ENCODE measurements around the gene SLC37A4. TPM values are rescaled to one million over a fixed set of nuclear protein-coding genes. Genes with fewer than 3 reads are reported as not detected.
"Not testable (repeated sequence)": the region's sequence is repeated elsewhere in the genome, so short reads cannot be mapped to it uniquely, and the experiment has no call there.

The SLC37A4 gene
- total and polyA plus RNA-seq, 10 donors = 8.2 to 26.0 (median 13.9) TPM

DNA sequence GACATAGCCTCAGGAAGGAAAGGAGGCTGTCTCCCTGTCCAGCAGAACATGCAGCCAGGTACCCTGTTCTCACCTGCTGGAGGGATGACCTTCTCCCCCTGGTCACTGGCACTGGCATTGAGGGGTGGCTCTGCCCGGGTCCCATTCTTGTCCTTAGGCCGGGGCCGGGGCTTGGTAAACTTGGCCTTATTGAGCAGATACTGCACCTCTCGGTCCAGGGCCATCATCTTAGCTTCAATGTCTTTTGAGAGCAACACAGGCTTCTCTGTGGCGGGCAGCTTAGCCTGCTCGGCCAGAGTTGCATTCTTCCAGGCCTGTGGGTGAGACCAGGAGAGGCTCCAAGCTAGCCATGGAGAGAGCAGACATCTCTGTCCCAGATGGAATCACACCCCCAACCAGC is 15.8 kb upstream of the SLC37A4 start:
- WGBS, 5 donors = 95 to 100% (median 98%) methylated on average over 6 of the region's 6 CpGs
- peaks cover 0 to 74% (median 63%) of the 10 kb centered on the region in 6 donors for H3K36me3 ChIP-seq

DNA sequence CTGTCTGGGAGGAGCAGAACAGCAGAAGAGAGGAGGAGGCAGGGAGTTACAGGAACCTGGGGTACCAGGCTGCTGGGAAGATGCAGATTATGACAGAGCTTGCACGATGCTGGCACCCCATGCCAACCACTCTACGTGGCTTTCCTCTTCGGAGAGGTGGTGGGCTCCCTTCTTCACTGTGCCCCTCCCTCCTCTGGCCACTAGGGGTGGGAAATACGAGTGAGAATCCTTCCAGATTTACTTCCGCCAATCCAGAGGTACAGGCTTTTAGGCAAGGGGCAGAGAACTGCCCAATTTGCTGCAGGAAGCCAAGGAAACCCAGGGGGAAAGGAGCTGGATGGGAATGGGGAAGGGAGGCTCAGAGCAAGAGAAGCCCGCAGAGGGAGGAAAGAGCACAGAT is 14.0 kb upstream of the SLC37A4 start:
- no peaks in the 10 kb centered on the region for H3K27me3 ChIP-seq (replicated peaks in 1 of 7)
- no peak overlapping the region for H3K4me3 ChIP-seq
- 80 to 87% (median 82%) methylated on average over 6 of the region's 6 CpGs for WGBS, 5 donors
- intact Hi-C loops (cut with DNase I; ENCODE audit: low total_unique reads) = no loop called here
- no peaks in the 10 kb centered on the region for H3K9me3 ChIP-seq
- no peak overlapping the region for H3K27ac ChIP-seq
- peaks cover 0 to 56% (median 47%) of the 10 kb centered on the region in 6 donors for H3K36me3 ChIP-seq
- DNase-seq = peak; percentile 30
- peaks cover 0 to 3% (median 0%) of the 10 kb centered on the region in 6 donors for H3K4me1 ChIP-seq
- TF ChIP-seq POLR2AphosphoS5 (IDR thresholded peaks at IDR 0.05) (no peak), POLR2A (IDR thresholded peaks at IDR 0.05) (no peak)
- TF ChIP-seq, protein P1, sequence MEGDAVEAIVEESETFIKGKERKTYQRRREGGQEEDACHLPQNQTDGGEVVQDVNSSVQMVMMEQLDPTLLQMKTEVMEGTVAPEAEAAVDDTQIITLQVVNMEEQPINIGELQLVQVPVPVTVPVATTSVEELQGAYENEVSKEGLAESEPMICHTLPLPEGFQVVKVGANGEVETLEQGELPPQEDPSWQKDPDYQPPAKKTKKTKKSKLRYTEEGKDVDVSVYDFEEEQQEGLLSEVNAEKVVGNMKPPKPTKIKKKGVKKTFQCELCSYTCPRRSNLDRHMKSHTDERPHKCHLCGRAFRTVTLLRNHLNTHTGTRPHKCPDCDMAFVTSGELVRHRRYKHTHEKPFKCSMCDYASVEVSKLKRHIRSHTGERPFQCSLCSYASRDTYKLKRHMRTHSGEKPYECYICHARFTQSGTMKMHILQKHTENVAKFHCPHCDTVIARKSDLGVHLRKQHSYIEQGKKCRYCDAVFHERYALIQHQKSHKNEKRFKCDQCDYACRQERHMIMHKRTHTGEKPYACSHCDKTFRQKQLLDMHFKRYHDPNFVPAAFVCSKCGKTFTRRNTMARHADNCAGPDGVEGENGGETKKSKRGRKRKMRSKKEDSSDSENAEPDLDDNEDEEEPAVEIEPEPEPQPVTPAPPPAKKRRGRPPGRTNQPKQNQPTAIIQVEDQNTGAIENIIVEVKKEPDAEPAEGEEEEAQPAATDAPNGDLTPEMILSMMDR (IDR thresholded peaks at IDR 0.05 in 8 of 11, conservative IDR thresholded peaks at IDR 0.05 in 3 of 11) = no peak

More for the DNA sequence above, 15.8 kb upstream of the SLC37A4 start:
- intact Hi-C loops (cut with DNase I; ENCODE audit: low total_unique reads) = no loop called here
- Histone ChIP-seq H3K27me3 (replicated peaks in 1 of 7) (no peaks in the 10 kb centered on the region), H3K4me1 (peaks cover 0 to 2% (median 0%) of the 10 kb centered on the region in 6 donors), H3K9me3 (no peaks in the 10 kb centered on the region), H3K27ac (no peak overlapping the region), H3K4me3 (no peak overlapping the region)
- DNase-seq = peak; percentile 58
- TF ChIP-seq POLR2AphosphoS5 (IDR thresholded peaks at IDR 0.05) = no peak

DNA sequence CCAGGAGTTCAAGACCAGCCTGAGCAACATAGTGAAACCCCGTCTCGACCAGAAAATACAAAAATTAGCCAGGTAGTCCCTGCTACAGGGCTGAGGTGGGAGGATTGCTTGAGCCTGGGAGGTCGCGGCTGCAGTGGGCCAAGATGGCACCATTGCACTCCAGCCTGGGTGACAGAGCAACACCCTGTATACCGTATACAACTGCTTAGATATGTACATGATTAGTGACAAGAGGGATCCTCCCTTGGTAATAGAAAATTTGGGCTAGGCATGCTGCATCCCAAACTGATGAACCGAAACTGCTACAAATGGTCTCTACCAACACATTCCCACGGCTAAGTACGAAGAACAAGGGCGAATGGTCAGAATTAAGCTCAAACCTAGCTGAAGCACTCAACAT is 12.2 kb upstream of the SLC37A4 start:
- intact Hi-C loops (cut with DNase I; ENCODE audit: low total_unique reads) = no loop called here
- no peaks in the 10 kb centered on the region for H3K27me3 ChIP-seq (replicated peaks in 1 of 7)
- WGBS, 5 donors = 89 to 96% (median 92%) methylated on average over 9 of the region's 9 CpGs
- TF ChIP-seq POLR2AphosphoS5 (IDR thresholded peaks at IDR 0.05) (no peak), POLR2A (IDR thresholded peaks at IDR 0.05) (no peak)
- TF ChIP-seq, protein P1 (IDR thresholded peaks at IDR 0.05 in 8 of 11, conservative IDR thresholded peaks at IDR 0.05 in 3 of 11) = no peak
- H3K27ac ChIP-seq = no peak overlapping the region
- no peak overlapping the region for H3K4me3 ChIP-seq
- peaks cover 0 to 8% (median 0%) of the 10 kb centered on the region in 6 donors for H3K4me1 ChIP-seq
- peaks cover 0 to 38% (median 29%) of the 10 kb centered on the region in 6 donors for H3K36me3 ChIP-seq
- DNase-seq = peak; percentile 21
- H3K9me3 ChIP-seq = no peaks in the 10 kb centered on the region

DNA sequence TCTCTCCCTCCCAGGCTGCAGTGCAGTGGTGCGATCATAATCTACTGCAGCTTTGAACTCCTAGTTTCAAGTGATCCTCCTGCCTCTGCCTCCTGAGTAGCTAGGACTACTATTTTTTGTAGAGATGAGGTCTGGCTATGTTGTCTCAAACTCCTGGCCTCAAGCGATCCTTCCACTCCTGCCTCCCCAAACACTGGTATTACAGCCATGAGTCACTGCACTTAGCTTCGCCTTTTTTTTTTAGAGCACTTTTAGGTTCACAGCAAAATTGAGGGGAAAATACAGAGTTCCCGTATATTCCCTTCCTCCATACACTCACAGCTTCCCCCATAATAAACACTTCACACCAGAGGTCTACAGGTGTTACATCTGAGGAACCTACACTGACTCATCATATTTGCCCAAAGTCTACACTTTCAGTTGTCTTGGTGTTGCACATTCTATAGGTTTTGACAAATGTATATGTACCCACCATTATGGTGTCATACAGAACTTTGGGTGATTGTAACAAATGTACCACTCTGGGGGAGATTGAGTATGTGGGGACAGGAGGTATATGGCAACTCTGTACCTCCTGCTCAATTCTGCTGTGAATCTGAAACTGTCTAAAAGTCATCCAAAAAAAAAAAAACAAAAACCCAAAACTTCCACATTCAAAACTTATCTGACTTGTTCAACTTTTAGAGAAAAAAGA is 11.3 kb upstream of the SLC37A4 start:
- Histone ChIP-seq H3K27ac (no peak overlapping the region), H3K9me3 (no peaks in the 10 kb centered on the region), H3K4me3 (no peak overlapping the region), H3K27me3 (replicated peaks in 1 of 7) (no peaks in the 10 kb centered on the region), H3K4me1 (peaks cover 0 to 8% (median 0%) of the 10 kb centered on the region in 6 donors), H3K36me3 (peaks cover 0 to 29% (median 20%) of the 10 kb centered on the region in 6 donors)
- intact Hi-C loops (cut with DNase I; ENCODE audit: low total_unique reads) = no loop called here
- TF ChIP-seq, protein P1 (IDR thresholded peaks at IDR 0.05 in 8 of 11, conservative IDR thresholded peaks at IDR 0.05 in 3 of 11) = no peak
- no peak for TF ChIP-seq POLR2A (IDR thresholded peaks at IDR 0.05)
- TF ChIP-seq POLR2AphosphoS5 (IDR thresholded peaks at IDR 0.05) = no peak
- WGBS, 5 donors = 81 to 93% (median 91%) methylated on average over 4 of the region's 4 CpGs
- DNase-seq = no peak

DNA sequence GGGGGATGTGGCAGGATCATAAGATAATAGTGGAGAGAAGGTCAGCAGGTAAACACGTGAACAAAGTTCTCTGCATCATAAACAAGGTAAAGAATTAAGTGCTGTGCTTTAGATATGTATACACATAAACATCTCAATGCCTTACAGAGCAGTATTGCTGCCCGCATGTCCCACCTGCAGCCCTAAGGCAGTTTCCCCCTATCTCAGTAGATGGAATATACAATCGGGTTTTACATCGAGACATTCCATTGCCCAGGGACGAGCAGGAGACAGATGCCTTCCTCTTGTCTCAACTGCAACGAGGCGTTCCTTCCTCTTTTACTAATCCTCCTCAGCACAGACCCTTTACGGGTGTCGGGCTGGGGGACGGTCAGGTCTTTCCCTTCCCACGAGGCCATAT is 8.8 kb upstream of the SLC37A4 start:
- H3K36me3 ChIP-seq; H3K9me3 ChIP-seq; H3K27ac ChIP-seq; H3K4me3 ChIP-seq; H3K4me1 ChIP-seq; intact Hi-C loops (cut with DNase I; ENCODE audit: low total_unique reads); H3K27me3 ChIP-seq (replicated peaks in 1 of 7): not testable (repeated sequence)
- 11 to 40% (median 23%) methylated on average over 7 to 11 of the region's 11 CpGs for WGBS, 5 donors
- peak; percentile 39 for DNase-seq
